ENCODE data around the gene SYCE1. TPM values are rescaled to one million over a fixed set of nuclear protein-coding genes. Genes with fewer than 3 reads are reported as not detected.

SYCE1 gene
- total RNA-seq, 1 experiment from 2014 or later, result not detected

DNA sequence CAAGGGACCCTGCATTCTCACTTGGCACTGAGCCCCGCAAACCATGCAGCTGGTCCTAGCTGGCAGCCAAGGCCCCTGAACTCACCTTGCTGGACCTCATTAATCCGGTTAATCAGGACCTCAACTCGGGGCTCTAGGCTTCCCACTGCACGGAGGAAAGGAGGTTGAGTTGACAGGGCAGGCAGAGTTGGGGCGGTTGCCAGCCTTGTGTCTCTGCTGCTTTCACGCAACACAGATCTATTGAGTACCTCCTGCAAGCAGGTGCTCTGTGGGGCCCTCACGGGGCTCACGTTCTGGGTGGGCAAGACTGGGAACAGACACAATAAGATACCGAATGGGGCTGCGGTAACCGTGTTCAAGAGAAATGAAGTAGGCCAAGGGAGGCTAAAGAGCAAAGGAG lies 6.2 kb downstream of the SYCE1 start:
- intact Hi-C loops (cut with micrococcal nuclease; ENCODE audit: unreplicated experiment), result no loop called here
- H3K36me3 ChIP-seq (ENCODE audit: control insufficient read depth, insufficient read depth, low read length), result no peaks in the 10 kb centered on the region
- Mint-ChIP-seq H3K27me3 (ENCODE audit: insufficient read depth, unreplicated experiment) (peaks cover 17% of the 10 kb centered on the region), H3K27ac (ENCODE audit: unreplicated experiment) (no peak overlapping the region), H3K36me3 (ENCODE audit: insufficient read depth, unreplicated experiment) (no peaks in the 10 kb centered on the region), H3K4me3 (ENCODE audit: unreplicated experiment) (no peak overlapping the region), H3K4me1 (ENCODE audit: low read depth, unreplicated experiment) (no peaks in the 10 kb centered on the region), H3K9me3 (ENCODE audit: unreplicated experiment) (no peaks in the 10 kb centered on the region)
- no TSS peak for BruUV-seq (replicated peaks)
- ChIA-PET POLR2A (no interaction called here), CTCF (no interaction called here)
- no peaks in the 10 kb centered on the region for H3K9me3 ChIP-seq
- H3K4me3 ChIP-seq (ENCODE audit: low read depth, low read length), result no peak overlapping the region
- DNase-seq, result no peak
- TF ChIP-seq, protein P1, sequence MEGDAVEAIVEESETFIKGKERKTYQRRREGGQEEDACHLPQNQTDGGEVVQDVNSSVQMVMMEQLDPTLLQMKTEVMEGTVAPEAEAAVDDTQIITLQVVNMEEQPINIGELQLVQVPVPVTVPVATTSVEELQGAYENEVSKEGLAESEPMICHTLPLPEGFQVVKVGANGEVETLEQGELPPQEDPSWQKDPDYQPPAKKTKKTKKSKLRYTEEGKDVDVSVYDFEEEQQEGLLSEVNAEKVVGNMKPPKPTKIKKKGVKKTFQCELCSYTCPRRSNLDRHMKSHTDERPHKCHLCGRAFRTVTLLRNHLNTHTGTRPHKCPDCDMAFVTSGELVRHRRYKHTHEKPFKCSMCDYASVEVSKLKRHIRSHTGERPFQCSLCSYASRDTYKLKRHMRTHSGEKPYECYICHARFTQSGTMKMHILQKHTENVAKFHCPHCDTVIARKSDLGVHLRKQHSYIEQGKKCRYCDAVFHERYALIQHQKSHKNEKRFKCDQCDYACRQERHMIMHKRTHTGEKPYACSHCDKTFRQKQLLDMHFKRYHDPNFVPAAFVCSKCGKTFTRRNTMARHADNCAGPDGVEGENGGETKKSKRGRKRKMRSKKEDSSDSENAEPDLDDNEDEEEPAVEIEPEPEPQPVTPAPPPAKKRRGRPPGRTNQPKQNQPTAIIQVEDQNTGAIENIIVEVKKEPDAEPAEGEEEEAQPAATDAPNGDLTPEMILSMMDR (IDR thresholded peaks at IDR 0.05; ENCODE audit: insufficient read depth in 1 of 2, low read depth in 1 of 2, low read length in 1 of 2, severe bottlenecking in 1 of 2, unreplicated experiment in 1 of 2), result no peak
- H3K27me3 ChIP-seq (replicated peaks; ENCODE audit: control insufficient read depth, insufficient read depth, low read length), result no peaks in the 10 kb centered on the region
- no peaks in the 10 kb centered on the region for H3K4me1 ChIP-seq

DNA sequence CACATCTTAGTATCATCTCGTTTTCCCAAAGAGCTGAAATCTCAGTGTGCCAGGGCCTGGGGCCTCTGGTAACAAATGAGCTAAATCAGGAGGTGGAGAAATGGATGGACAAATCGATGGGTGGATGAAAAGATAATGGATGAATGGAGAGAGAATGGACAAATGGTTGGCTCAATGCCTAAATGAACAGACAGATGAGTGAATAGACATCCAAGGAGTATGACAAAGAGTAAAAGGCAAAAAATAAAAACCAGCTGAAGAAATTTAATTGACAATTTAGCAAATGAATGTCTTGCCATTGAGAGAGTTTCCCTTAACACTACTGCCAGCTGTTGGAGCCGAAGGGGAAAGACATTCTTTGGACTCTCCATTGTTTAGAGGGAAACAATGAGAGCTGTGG lies 8.0 kb downstream of the SYCE1 start:
- no peak for DNase-seq
- no peaks in the 10 kb centered on the region for H3K36me3 Mint-ChIP-seq (ENCODE audit: insufficient read depth, unreplicated experiment)
- CTCF ChIA-PET, result interaction anchor here (0.7 to 1.2 kb wide), 2 partner anchors 119 to 120 kb away, joined by 3 to 5 read pairs; no protein-coding TSS in a partner anchor
- H3K4me1 Mint-ChIP-seq (ENCODE audit: low read depth, unreplicated experiment), result no peaks in the 10 kb centered on the region
- peaks cover 17% of the 10 kb centered on the region for H3K27me3 Mint-ChIP-seq (ENCODE audit: insufficient read depth, unreplicated experiment)
- Histone ChIP-seq H3K4me3 (ENCODE audit: low read depth, low read length) (no peak overlapping the region), H3K27me3 (replicated peaks; ENCODE audit: control insufficient read depth, insufficient read depth, low read length) (no peaks in the 10 kb centered on the region), H3K36me3 (ENCODE audit: control insufficient read depth, insufficient read depth, low read length) (no peaks in the 10 kb centered on the region), H3K9me3 (no peaks in the 10 kb centered on the region), H3K4me1 (no peaks in the 10 kb centered on the region)
- no peak overlapping the region for H3K4me3 Mint-ChIP-seq (ENCODE audit: unreplicated experiment)
- H3K9me3 Mint-ChIP-seq (ENCODE audit: unreplicated experiment), result no peaks in the 10 kb centered on the region
- no TSS peak for BruUV-seq (replicated peaks)
- TF ChIP-seq, protein P1 (IDR thresholded peaks at IDR 0.05; ENCODE audit: insufficient read depth in 1 of 2, low read depth in 1 of 2, low read length in 1 of 2, severe bottlenecking in 1 of 2, unreplicated experiment in 1 of 2), result peak in 1 of 2 experiments; percentile 32
- intact Hi-C loops (cut with micrococcal nuclease; ENCODE audit: unreplicated experiment), result no loop called here
- POLR2A ChIA-PET, result no interaction called here
- no peak overlapping the region for H3K27ac Mint-ChIP-seq (ENCODE audit: unreplicated experiment)

DNA sequence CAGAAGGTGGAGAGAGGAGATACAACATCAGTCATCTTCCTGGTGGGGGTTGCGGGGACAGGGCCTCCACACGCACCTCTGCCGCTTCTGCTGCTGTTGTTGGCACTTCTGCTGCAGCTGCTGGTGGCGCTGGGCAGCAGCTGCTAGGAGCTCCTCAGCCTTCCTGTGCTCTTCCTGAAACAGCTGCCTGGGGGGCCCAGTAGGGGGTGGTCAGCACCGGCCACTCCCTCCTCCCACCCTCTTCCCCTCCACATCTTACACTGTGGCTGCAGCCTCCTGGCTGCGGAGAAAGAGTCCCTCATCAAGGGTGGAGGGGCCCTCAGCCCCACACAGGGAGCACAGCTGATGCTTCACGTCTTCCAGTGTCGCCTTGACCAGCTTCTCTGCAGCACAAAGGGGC lies 9.9 kb downstream of the SYCE1 start:
- CTCF ChIA-PET, result no interaction called here
- POLR2A ChIA-PET, result no interaction called here
- BruUV-seq (replicated peaks), result no TSS peak
- H3K4me3 Mint-ChIP-seq (ENCODE audit: unreplicated experiment), result no peak overlapping the region
- H3K36me3 ChIP-seq (ENCODE audit: control insufficient read depth, insufficient read depth, low read length), result no peaks in the 10 kb centered on the region
- intact Hi-C loops (cut with micrococcal nuclease; ENCODE audit: unreplicated experiment), result no loop called here
- H3K4me1 Mint-ChIP-seq (ENCODE audit: low read depth, unreplicated experiment), result no peaks in the 10 kb centered on the region
- H3K9me3 ChIP-seq, result no peaks in the 10 kb centered on the region
- DNase-seq, result no peak
- H3K27me3 Mint-ChIP-seq (ENCODE audit: insufficient read depth, unreplicated experiment), result peaks cover 19% of the 10 kb centered on the region
- TF ChIP-seq, protein P1 (IDR thresholded peaks at IDR 0.05; ENCODE audit: insufficient read depth in 1 of 2, low read depth in 1 of 2, low read length in 1 of 2, severe bottlenecking in 1 of 2, unreplicated experiment in 1 of 2), result no peak
- H3K27ac Mint-ChIP-seq (ENCODE audit: unreplicated experiment), result no peak overlapping the region
- H3K9me3 Mint-ChIP-seq (ENCODE audit: unreplicated experiment), result no peaks in the 10 kb centered on the region
- no peaks in the 10 kb centered on the region for H3K4me1 ChIP-seq
- H3K4me3 ChIP-seq (ENCODE audit: low read depth, low read length), result no peak overlapping the region
- no peaks in the 10 kb centered on the region for H3K36me3 Mint-ChIP-seq (ENCODE audit: insufficient read depth, unreplicated experiment)
- H3K27me3 ChIP-seq (replicated peaks; ENCODE audit: control insufficient read depth, insufficient read depth, low read length), result no peaks in the 10 kb centered on the region
